Stomach (tissue), 4 donors: ENCODE results near the gene METRN.

Source experiments
- CTCF ChIP-seq, 7 experiments: fragments of 450-650 bp in 4 of 7; fragments of 200-600 bp in 3 of 7; sonication (generic) in 3 of 7; IDR thresholded peaks; one replicate each; pipeline ENCODE4 v1.5.1; 2016 to 2019; ENCODE audit warnings: antibody characterized with exemption in 7 of 7, control low read depth in 2 of 7, mild to moderate bottlenecking in 1 of 7
- EP300 ChIP-seq: sonication (generic); formaldehyde crosslinking; IDR thresholded peaks from one replicate; pipeline ENCODE4 v1.6.1; 2017; ENCODE audit warnings: antibody characterized with exemption
- POLR2A ChIP-seq, 4 donors: fragments of 450-650 bp; IDR thresholded peaks; one replicate each; pipeline ENCODE4 v1.6.1; 2016; ENCODE audit warnings: antibody characterized with exemption in 4 of 4, control low read depth in 2 of 4, mild to moderate bottlenecking in 1 of 4, moderate library complexity in 1 of 4
- POLR2AphosphoS5 ChIP-seq, 3 donors: sonication (generic); formaldehyde crosslinking; IDR thresholded peaks; one replicate each; pipeline ENCODE4 v1.6.1; 2016; ENCODE audit warnings: antibody characterized with exemption in 3 of 3

GRCh38 chr16:719815-720446, 5.0 kb downstream of the METRN start:
- no peak for TF ChIP-seq CTCF (IDR thresholded peaks at IDR 0.05)
- no peak for TF ChIP-seq EP300
- TF ChIP-seq POLR2AphosphoS5 (IDR thresholded peaks at IDR 0.05) = no peak
- no peak for TF ChIP-seq POLR2A (IDR thresholded peaks at IDR 0.05)
